ENCODE results near the gene GATA2.

The GATA2 gene

DNA sequence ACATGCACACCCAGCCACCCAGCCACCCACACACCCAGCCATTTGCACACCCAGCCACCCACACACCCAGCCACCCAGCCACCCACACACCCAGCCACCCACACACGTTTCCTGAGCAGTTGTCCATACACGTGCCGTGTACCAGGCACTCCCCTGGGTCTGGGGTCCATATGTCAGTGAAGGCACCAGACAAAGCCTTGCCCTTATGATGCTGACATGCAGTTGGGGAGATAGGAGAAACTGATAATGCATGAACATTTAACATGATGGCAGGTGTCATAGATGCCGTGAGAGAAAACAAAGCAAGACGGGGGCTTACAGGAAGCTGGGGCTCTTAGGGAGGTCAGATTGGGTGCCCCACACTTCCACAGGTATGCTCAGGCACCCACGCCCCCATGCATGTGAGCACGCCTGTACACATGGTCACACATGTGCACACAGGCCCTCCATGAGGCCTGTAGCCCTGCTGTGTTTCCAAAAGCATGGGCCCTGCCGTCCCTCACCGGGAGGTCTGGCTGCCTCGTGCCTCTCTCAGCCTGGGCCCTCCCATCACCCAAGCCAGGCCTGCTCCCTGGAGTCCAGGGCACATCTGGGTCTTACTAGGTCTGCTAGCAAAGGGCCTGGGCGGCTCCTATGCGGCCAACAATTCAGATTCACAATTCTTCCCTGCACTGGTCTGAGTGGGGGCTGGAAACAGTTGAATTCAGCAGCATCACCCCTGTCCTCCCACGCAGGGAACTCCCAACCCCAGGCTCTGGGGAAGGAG lies 22.7 kb downstream of the GATA2 start:
- Histone ChIP-seq H3K27ac (replicated peaks) (no peak overlapping the region), H3K27me3 (ENCODE audit: insufficient read depth, poor library complexity, severe bottlenecking) (no peaks in the 10 kb centered on the region), H3K4me3 (replicated peaks; ENCODE audit: insufficient read depth, low read length) (no peak overlapping the region)
- TF ChIP-seq, protein P1, sequence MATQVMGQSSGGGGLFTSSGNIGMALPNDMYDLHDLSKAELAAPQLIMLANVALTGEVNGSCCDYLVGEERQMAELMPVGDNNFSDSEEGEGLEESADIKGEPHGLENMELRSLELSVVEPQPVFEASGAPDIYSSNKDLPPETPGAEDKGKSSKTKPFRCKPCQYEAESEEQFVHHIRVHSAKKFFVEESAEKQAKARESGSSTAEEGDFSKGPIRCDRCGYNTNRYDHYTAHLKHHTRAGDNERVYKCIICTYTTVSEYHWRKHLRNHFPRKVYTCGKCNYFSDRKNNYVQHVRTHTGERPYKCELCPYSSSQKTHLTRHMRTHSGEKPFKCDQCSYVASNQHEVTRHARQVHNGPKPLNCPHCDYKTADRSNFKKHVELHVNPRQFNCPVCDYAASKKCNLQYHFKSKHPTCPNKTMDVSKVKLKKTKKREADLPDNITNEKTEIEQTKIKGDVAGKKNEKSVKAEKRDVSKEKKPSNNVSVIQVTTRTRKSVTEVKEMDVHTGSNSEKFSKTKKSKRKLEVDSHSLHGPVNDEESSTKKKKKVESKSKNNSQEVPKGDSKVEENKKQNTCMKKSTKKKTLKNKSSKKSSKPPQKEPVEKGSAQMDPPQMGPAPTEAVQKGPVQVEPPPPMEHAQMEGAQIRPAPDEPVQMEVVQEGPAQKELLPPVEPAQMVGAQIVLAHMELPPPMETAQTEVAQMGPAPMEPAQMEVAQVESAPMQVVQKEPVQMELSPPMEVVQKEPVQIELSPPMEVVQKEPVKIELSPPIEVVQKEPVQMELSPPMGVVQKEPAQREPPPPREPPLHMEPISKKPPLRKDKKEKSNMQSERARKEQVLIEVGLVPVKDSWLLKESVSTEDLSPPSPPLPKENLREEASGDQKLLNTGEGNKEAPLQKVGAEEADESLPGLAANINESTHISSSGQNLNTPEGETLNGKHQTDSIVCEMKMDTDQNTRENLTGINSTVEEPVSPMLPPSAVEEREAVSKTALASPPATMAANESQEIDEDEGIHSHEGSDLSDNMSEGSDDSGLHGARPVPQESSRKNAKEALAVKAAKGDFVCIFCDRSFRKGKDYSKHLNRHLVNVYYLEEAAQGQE (IDR thresholded peaks at IDR 0.05; ENCODE audit: insufficient replicate concordance, low read depth), result no peak
- TF ChIP-seq GABPA (IDR thresholded peaks at IDR 0.05; ENCODE audit: low read depth), result no peak
- no peak for TF ChIP-seq POLR2AphosphoS5 (IDR thresholded peaks at IDR 0.05; ENCODE audit: low read depth)
- no peak for TF ChIP-seq SPI1 (IDR thresholded peaks at IDR 0.05; ENCODE audit: borderline replicate concordance, low read depth)
- TF ChIP-seq, protein P2, sequence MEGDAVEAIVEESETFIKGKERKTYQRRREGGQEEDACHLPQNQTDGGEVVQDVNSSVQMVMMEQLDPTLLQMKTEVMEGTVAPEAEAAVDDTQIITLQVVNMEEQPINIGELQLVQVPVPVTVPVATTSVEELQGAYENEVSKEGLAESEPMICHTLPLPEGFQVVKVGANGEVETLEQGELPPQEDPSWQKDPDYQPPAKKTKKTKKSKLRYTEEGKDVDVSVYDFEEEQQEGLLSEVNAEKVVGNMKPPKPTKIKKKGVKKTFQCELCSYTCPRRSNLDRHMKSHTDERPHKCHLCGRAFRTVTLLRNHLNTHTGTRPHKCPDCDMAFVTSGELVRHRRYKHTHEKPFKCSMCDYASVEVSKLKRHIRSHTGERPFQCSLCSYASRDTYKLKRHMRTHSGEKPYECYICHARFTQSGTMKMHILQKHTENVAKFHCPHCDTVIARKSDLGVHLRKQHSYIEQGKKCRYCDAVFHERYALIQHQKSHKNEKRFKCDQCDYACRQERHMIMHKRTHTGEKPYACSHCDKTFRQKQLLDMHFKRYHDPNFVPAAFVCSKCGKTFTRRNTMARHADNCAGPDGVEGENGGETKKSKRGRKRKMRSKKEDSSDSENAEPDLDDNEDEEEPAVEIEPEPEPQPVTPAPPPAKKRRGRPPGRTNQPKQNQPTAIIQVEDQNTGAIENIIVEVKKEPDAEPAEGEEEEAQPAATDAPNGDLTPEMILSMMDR (IDR thresholded peaks at IDR 0.05; ENCODE audit: insufficient read depth, low read length), result no peak
- no peak for DNase-seq (ENCODE audit: low read depth in 1 of 2, low spot score in 1 of 2)

DNA sequence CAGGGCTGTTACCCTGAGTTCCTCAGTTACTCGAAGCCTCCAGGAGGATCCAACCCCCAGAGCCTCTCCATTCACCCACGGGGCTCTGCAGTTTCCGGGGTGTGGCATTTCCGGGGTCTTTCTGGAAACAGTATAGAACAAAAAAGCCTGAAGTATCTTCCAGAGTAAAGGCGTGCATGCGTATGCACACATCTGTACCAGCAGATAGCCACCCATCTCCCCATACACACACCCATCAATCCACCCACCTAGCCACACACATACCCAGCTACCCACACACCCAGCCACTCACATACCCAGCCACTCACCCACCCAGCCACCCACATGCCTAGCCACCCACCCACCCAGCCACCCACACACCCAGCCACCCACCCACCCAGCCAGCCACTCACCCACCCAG lies 23.4 kb downstream of the GATA2 start:
- DNase-seq (ENCODE audit: low read depth in 1 of 2, low spot score in 1 of 2), result no peak
- H3K27ac ChIP-seq (replicated peaks), result no peak overlapping the region
- TF ChIP-seq SPI1 (IDR thresholded peaks at IDR 0.05; ENCODE audit: borderline replicate concordance, low read depth) (no peak), GABPA (IDR thresholded peaks at IDR 0.05; ENCODE audit: low read depth) (no peak), POLR2AphosphoS5 (IDR thresholded peaks at IDR 0.05; ENCODE audit: low read depth) (no peak)
- TF ChIP-seq, protein P1 (IDR thresholded peaks at IDR 0.05; ENCODE audit: insufficient replicate concordance, low read depth), result no peak
- TF ChIP-seq, protein P2 (IDR thresholded peaks at IDR 0.05; ENCODE audit: insufficient read depth, low read length), result no peak
- H3K27me3 ChIP-seq (ENCODE audit: insufficient read depth, poor library complexity, severe bottlenecking), result no peaks in the 10 kb centered on the region
- H3K4me3 ChIP-seq (replicated peaks; ENCODE audit: insufficient read depth, low read length), result no peak overlapping the region

DNA sequence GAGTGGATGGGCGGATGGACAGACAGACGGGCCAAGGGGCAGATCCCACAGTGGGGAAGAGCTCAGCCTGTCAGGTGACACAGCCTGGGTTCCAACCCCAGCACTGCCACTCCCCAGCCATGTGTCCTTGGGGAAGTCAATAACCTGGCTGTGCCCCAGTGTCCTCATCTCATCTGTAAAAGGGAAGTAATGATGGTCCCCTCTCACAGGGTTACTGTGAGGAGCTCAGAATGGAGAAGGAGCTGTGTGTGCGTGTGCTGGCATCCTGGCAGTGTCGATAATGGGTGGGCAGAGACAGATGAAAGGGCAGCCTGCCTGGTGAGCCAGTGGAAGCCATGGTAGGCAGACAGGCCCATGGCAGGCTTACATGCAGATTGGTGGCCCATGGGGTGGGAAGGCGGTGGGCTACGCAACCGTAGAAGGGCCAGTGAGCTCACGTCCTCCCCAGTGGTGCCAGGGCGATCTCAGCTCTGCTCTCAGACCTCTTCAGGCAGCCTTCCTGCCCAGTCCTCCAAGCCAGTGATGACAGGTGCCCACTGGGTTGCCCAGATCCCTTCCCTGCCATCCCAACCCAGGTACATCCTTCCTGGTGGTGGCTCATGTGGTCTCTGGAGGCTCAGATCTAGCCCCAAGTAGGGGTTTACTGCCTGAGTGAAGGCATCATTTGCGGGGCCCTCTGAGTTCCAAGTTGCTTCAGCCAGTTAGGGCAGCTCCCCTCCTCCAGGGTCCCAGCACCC lies 24.0 kb downstream of the GATA2 start:
- DNase-seq (ENCODE audit: low read depth in 1 of 2, low spot score in 1 of 2), result peak in 1 of 2 experiments; percentile 44
- TF ChIP-seq GABPA (IDR thresholded peaks at IDR 0.05; ENCODE audit: low read depth), result no peak
- TF ChIP-seq, protein P1 (IDR thresholded peaks at IDR 0.05; ENCODE audit: insufficient replicate concordance, low read depth), result no peak
- H3K27me3 ChIP-seq (ENCODE audit: insufficient read depth, poor library complexity, severe bottlenecking), result no peaks in the 10 kb centered on the region
- no peak overlapping the region for H3K4me3 ChIP-seq (replicated peaks; ENCODE audit: insufficient read depth, low read length)
- no peak overlapping the region for H3K27ac ChIP-seq (replicated peaks)
